CD4-positive, alpha-beta T cell treated with Interleukin-4 for 4 hours (primary cell): ENCODE measurements around the gene MTAP.

ENCODE experiments used
- DNase-seq: peaks from one replicate; pipeline ENCODE4 v3.0.0-alpha.2; 2020

The MTAP gene

DNA sequence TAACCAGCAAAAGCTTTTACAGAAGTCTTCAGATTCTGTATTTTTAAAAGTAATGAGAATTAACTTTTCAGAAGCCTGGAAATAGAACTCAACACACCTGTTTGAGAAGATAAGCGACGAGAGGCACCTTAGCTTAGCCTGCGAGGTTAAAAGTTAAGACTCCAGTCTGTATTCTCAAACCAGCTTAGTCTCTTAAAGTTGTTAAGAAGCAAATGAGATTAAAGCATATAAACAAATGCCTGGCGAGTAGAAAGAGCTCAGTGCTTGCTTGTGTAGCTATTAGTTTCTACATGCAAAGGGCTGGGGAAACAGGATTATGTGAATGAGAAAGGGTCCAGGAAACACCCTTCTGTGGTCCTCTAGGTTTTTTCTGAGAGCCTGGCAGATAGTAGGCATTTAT, 51.7 kb downstream of the MTAP start:
- DNase-seq: no peak

DNA sequence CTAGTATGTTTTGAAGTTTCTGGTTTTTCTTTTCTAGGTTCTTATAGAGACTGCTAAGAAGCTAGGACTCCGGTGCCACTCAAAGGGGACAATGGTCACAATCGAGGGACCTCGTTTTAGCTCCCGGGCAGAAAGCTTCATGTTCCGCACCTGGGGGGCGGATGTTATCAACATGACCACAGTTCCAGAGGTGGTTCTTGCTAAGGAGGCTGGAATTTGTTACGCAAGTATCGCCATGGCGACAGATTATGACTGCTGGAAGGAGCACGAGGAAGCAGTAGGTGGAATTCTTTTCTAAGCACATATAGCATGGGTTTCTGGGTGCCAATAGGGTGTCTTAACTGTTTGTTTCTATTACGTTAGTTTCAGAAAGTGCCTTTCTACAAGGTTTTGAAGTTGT, 52.2 kb downstream of the MTAP start:
- no peak for DNase-seq

DNA sequence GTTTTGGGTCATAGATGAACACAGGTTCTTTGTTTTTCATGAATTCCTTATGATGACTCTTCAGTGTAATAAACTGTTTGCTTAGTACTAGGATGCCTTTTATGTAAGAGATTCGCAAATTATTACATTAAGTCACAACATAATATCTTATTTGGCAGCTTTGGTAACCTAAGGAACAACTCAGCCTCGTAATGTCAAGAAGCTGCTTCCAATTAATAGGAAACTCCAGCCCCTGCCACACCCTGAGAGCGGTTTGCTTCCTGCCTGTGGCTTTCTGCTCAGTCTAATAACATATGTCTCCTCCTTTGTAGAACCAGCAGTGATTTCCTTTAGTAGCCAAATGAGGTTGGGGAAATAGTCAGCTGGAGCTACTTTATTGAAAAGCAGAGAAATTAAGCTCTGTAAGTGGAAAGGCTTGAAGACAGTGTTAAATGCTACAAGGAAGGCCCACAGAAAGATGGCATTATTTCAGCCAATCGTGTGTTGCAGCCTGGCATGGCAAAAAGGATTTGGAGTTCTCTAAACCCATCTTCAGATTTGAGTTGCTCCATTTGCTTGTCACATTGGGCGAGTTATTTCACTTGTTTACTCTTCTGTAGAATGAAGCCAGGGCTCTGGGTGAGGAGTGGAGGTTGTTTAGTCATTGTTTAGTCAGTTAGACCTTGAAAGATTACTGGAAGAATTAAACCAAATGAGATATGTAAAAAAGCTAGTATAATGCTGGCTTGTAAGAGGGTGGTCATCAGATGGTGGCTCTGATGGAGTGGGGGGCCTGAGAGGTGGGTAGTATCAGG, 54.1 kb downstream of the MTAP start:
- no peak for DNase-seq

DNA sequence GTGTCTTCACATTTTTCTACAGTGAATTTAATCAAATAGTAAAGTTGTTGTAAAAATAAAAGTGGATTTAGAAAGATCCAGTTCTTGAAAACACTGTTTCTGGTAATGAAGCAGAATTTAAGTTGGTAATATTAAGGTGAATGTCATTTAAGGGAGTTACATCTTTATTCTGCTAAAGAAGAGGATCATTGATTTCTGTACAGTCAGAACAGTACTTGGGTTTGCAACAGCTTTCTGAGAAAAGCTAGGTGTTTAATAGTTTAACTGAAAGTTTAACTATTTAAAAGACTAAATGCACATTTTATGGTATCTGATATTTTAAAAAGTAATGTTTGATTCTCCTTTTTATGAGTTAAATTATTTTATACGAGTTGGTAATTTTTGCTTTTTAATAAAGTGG, 60.4 kb downstream of the MTAP start:
- DNase-seq: no peak

GRCh38 chr9:21864505-21864904, 62.1 kb downstream of the MTAP start:
- DNase-seq: no peak

DNA sequence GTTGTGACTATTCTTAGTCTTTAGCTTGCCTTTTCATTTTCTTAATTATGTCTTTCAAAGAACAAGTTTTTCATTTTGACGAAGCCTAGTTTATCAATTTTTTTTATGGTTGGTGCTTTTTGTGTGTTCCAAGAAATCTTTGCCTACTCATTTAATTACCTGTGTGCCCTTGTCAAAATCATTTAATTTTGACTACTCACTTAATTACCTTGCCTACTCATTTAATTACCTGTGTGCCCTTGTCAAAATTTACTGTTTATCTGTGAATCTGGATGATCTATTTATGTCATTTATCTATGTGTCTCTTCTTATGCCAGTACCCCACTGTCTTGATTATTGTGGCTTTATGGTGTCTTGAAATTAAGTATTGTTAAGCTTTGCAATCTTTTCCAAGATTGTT, 63.9 kb downstream of the MTAP start:
- DNase-seq: no peak

GRCh38 chr9:21871256-21871975, 69.0 kb downstream of the MTAP start:
- DNase-seq: no peak

- DNase-seq: no peak
Measured at GRCh38 chr9:21872696-21873095, 70.3 kb downstream of the MTAP start.

- no peak for DNase-seq
Measured at GRCh38 chr9:21873540-21874221, 71.2 kb downstream of the MTAP start.

DNA sequence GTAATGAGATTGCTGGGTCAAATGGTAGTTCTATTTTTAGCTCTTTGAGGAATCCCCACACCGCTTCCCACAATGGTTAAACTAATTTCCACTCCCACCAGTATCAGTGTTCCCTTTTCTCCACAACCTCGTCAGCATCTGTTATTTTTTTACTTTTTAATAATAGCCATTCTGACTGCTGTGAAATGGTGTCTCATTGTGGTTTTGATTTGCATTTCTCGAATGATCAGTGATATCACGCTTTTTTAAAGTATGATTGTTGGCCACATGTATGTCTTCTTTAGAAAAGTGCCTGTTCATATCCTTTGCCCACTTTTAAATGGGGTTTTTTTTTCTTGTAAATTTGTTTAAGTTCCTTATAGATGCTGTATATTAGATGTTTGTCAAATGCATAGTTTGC, 73.5 kb downstream of the MTAP start:
- DNase-seq: no peak

GRCh38 chr9:21883642-21884041, 81.2 kb downstream of the MTAP start:
- no peak for DNase-seq

DNA sequence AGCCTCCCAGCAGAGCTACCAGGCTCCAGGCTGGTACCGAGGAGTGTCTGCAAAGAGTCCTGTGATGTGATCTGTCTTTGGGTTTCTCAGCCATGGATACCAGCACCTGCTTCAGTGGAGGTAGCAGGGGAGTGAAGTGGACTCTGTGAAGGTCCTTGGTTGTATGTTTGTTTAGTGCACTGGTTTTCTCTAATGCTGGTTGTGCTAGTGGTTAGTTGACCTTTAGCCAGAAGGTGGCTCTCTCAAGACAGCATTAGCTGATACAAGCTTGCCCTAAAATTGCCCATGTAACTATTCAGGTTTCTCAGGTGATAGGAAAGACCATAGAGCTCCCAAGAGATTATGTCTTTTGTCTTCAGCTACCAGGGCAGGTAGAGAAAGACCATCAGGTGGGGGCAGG, 87.2 kb downstream of the MTAP start:
- DNase-seq: no peak

DNA sequence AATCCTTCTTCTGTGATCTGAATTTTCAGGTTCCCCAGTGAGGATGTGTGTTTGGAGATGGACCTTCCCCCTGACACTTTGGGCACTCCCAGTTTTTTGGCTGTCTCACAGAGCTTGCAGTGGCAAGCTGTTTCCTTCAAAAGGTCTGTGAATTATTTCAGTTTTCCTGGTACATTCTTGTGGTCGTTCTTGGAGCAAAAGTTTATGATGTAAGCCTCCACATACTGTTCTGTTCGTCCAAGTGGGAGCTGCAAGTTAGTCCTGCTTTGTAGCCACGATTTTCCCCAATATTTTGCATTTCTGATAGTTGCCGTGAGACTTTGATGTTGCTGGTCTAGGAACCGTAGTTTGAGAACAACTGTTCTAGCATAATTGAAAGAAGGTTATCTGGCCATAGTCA, 88.3 kb downstream of the MTAP start:
- DNase-seq: no peak

- no peak for DNase-seq
Measured at GRCh38 chr9:21901546-21901945, 99.1 kb downstream of the MTAP start.

DNA sequence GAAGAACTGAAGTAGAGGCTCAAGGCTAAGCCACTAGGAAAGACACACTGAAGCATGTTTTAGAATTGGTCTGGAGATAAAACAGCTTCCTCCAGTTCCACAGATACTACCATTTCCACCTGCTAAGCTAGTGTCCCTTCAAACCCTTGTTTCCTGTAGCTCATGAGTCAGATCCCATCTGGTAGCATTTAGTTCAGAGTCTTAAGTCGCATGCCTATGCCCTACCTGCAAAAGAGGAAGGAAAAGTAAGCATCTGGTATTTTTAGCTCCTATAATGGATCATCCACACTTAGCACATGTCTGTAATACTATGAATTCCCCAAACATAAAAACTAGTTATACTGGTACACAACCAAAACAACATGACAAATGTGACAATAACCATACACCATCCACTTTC, 99.7 kb downstream of the MTAP start:
- DNase-seq: no peak

- DNase-seq: no peak
Measured at GRCh38 chr9:21903380-21903965, 101.0 kb downstream of the MTAP start.

DNA sequence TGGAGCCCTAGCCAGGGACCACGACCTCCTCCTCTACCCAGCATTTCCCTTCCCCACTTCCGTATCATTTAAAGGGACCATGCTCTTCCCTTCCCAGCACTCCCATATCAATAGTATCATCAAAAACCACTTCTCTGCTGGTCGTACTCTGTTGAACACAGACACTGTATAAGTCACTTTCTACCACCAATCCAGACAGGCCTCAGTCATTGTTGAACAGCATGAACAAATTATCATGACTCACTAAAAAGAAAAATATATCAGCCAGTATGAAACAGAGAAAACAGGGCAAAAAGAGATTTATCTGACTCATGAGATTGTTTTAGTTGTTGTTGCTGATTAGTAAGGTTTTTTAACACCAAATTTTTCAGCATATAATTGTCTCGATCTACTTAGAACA, 101.9 kb downstream of the MTAP start:
- DNase-seq: no peak

GRCh38 chr9:21904776-21905175, 102.3 kb downstream of the MTAP start:
- DNase-seq: no peak

- DNase-seq: no peak
Measured at GRCh38 chr9:21906213-21906612, 103.8 kb downstream of the MTAP start.

DNA sequence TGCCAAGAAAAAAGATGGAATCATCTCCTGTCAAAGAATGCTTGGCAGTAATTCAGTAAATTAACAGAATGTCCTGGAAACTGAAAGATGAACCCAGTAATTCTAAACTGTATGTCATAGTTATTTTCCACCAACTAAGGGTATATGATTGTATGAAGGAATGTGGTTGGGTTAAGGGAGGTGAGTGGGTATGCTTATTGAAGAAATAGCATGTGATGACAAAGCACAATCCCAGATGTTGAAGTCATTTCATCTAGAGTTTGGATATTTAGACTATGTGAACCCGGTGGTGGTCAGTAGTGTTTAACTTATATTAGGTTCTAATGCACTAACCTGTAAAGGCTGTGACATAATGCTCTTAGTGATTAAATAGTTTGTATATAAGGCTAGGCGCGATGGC, 104.4 kb downstream of the MTAP start:
- DNase-seq: no peak

DNA sequence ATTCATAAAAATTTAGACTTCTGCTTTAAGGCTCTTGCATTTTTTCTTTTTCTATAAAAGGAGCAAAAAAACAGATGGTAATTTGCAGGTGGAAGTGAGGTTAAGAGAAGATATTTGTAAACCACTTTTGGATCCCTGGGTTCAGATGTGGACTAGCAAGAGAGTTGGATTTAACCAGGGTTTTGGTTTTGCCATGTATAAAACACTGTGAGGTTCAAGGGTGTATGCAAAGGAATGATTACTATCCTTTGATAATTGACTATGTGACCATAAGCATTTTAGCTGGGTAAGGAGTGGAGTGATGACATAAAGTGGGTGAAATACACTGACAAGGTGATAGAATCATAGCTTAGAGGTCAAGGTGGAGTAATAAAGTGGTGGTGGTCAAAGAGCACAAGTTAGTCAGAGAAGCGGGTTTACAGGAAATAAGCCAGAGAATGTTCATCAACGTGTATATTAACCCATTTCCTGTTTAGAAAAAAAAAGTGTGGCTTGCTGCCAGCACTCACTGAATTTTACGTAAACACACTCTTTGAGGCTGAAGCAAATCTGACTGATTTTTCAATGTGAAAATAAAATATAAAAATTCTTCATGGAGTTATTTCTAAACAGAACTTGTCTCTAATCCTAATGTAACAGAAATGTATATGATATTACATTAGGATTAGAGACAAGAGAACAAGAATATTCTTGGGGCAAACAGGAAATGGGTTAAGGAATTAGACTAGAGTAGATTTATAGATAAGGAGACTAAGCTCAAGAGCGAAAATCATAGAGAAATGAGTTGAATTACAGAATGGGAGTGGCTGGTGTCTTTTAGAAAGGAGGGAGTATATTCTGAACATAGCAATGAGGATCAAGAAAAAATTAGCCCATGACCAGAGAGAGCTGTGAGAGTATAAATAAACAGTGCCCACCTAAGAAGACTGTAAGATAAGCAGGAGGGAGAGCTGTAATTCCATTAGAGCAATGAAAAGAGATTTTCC, 117.2 kb downstream of the MTAP start:
- peak; percentile 68 for DNase-seq

DNA sequence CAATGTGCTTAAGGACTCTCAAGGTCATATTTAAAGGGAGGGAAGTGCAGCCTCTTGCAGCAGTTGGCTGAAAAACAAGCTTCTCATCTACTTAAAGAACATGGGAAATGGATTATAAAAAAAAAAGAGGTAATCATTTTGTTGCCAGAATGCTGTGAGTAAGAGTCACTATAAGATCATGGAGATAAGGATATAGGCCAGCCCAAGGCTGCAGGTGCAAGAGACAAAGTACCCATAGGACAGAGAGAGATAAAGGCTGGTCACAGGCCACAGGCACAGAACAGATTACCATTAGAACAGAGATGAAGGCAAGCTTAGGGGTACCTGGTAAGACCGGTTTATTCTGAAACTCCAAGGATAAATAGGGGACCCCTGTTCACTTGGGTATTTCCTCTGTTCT, 121.3 kb downstream of the MTAP start:
- DNase-seq: no peak
